22Rv1 (cell line): ENCODE results near the gene DNASE1L3.

Experiments
- CTCF ChIP-seq: fragments of 450-650 bp; IDR thresholded peaks from 2 replicates; pipeline ENCODE4 v1.5.1; 2017; ENCODE audit warnings: mild to moderate bottlenecking
- ZFX ChIP-seq: fragments of 450-650 bp; IDR thresholded peaks from 2 replicates; pipeline ENCODE4 v1.6.1; 2017; ENCODE audit warnings: antibody characterized with exemption, borderline replicate concordance

DNA sequence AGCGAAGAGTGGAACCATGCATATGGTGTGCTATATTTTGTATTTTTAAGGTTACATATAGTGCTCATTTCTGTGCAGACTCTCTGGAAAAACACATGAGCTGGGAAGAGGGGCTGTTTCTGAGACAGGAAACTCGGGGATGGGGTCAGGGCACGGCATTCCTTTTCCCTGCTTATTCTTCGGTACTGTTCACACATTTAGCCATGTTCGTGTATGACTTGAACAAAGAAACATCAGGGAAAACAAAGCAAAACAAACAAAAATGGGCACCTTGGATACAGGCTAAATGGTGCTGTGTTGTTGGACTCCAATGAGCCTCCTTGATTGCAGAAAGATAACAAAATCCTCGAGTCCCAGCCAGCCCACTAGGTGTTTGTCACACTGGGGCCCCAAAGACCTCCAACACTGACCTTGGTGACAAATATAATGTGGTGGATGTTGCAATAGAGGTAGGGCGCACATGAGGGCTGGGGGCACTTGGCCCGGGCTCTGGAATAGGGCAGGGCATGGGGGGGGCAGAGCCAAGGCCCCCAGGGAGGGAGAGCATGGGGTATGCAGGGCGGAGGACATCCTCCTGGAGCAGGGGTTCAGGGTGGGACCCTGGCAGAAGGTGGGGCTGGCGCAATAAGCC, 19.3 kb downstream of the DNASE1L3 start:
- no peak for TF ChIP-seq CTCF
- TF ChIP-seq ZFX, result no peak
